GM19043 (cell line): Measurements from ENCODE around the gene PXK.

Experiments used
- ATAC-seq: cut with Tn5 transposase; IDR thresholded peaks from one replicate; pipeline ENCODE4 v1.9.1; 2021; ENCODE audit warnings: low read depth; ENCODE audit not compliant: unreplicated experiment

Gene PXK

GRCh38 chr3:58377750-58378149, 45.1 kb downstream of the PXK start:
- no peak for ATAC-seq

- no peak for ATAC-seq
These were observed 46.8 kb downstream of the PXK start for GRCh38 chr3:58379351-58380073.

GRCh38 chr3:58383476-58383875, 50.8 kb downstream of the PXK start:
- no peak for ATAC-seq

- ATAC-seq = no peak
These were observed 51.2 kb downstream of the PXK start for GRCh38 chr3:58383904-58384303.

- ATAC-seq = no peak
These were observed 51.8 kb downstream of the PXK start for GRCh38 chr3:58384381-58385090.

GRCh38 chr3:58386626-58387365, 54.1 kb downstream of the PXK start:
- no peak for ATAC-seq

GRCh38 chr3:58387650-58388546, 55.2 kb downstream of the PXK start:
- ATAC-seq = no peak

- ATAC-seq = no peak
These were observed 55.9 kb downstream of the PXK start for GRCh38 chr3:58388550-58389091.

GRCh38 chr3:58391156-58391865, 58.6 kb downstream of the PXK start:
- no peak for ATAC-seq

- ATAC-seq = no peak
These were observed 59.5 kb downstream of the PXK start for GRCh38 chr3:58392181-58392580.

GRCh38 chr3:58394339-58394738, 61.6 kb downstream of the PXK start:
- no peak for ATAC-seq

GRCh38 chr3:58398669-58399333, 66.1 kb downstream of the PXK start:
- no peak for ATAC-seq

GRCh38 chr3:58403513-58404109, 70.9 kb downstream of the PXK start:
- no peak for ATAC-seq

- ATAC-seq = no peak
These were observed 71.7 kb downstream of the PXK start for GRCh38 chr3:58404396-58404795.

GRCh38 chr3:58408906-58409305, 76.2 kb downstream of the PXK start:
- ATAC-seq = no peak

- ATAC-seq = no peak
These were observed 77.0 kb downstream of the PXK start for GRCh38 chr3:58409663-58410062.

- ATAC-seq = no peak
These were observed 78.3 kb downstream of the PXK start for GRCh38 chr3:58411036-58411435.
